ENCODE results near the gene MEIOB. TPM values are rescaled to one million over a fixed set of nuclear protein-coding genes. Genes with fewer than 3 reads are reported as not detected.

Gene MEIOB
- total RNA-seq, 1 donor from 2014 or later = not detected

DNA sequence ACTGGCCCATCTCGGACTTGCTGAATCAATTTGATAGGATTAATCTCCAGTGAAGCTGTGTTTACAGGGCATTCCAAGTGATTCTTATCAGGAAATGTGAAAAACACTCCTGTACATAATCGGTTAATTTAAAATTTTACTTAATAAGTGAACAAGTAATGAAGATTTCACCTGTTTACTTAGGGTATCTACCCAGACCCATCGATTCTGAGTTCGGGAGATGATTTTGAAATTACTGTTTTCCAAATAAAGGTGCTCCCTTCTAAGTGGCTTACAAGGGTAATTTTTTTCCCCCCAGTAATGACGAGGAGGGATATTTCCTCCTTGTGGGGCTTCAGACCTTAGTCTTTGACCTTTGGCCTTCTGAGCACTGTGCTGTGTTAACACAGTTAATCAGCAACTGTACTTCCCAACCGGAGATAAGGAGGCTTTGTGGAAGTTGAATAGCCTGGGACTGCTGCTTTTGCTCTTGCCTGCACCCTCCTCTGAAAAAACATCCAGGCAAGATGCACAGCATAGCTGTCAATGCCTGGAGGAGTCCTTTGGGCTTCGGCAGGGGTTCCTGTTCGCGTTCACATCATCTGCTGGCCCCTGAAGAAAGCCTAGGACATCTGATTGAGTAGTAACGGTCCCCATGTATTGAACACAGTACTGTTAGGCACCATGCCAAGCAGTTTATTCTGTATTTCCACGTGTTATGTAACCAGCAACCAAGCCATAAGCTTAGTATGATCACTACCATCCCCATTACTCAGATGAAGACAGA, 43.1 kb downstream of the MEIOB start:
- H3K36me3 Mint-ChIP-seq (ENCODE audit: low read depth) = peaks cover 3% of the 10 kb centered on the region
- no peak for DNase-seq (ENCODE audit: low read depth, low spot score)
- H3K27ac Mint-ChIP-seq (ENCODE audit: unreplicated experiment) = no peak overlapping the region
- peaks cover 35% of the 10 kb centered on the region for H3K4me1 Mint-ChIP-seq
- no peaks in the 10 kb centered on the region for H3K27me3 Mint-ChIP-seq (ENCODE audit: low read depth)
- peak overlapping the region; percentile 81 for H3K4me3 Mint-ChIP-seq
- no peaks in the 10 kb centered on the region for H3K9me3 Mint-ChIP-seq
- TF ChIP-seq, protein P1, sequence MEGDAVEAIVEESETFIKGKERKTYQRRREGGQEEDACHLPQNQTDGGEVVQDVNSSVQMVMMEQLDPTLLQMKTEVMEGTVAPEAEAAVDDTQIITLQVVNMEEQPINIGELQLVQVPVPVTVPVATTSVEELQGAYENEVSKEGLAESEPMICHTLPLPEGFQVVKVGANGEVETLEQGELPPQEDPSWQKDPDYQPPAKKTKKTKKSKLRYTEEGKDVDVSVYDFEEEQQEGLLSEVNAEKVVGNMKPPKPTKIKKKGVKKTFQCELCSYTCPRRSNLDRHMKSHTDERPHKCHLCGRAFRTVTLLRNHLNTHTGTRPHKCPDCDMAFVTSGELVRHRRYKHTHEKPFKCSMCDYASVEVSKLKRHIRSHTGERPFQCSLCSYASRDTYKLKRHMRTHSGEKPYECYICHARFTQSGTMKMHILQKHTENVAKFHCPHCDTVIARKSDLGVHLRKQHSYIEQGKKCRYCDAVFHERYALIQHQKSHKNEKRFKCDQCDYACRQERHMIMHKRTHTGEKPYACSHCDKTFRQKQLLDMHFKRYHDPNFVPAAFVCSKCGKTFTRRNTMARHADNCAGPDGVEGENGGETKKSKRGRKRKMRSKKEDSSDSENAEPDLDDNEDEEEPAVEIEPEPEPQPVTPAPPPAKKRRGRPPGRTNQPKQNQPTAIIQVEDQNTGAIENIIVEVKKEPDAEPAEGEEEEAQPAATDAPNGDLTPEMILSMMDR (conservative IDR thresholded peaks at IDR 0.05) = no peak

DNA sequence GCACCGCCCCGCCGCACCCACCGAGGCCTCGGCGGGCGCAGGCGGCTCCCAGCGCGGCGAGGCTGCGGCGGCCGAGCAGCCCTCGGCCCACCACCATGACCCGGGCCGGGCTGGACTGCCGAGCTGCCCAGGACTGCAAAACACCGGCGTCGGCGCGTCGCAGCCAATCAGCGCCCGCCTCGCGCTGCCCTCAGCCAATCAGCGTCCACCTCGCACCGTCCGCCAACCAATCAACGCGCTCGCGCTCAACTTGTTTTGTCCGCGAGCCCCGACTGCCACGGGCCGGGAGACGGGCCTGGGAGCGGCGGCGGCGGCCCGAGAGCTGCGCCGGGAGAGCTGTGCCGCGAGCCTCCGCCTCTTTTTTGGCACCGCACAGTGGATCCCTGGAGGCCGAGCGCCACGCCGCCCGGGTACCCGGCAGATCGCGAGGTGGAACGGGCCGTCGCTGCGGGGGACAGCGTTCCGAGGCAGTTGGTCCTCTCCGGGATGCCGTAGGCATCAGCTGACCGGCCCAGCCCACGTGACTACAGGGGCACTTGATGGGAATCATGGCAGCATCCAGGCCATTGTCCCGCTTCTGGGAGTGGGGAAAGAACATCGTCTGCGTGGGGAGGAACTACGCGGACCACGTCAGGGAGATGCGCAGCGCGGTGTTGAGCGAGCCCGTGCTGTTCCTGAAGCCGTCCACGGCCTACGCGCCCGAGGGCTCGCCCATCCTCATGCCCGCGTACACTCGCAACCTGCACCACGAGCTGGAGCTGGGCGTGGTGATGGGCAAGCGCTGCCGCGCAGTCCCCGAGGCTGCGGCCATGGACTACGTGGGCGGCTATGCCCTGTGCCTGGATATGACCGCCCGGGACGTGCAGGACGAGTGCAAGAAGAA, 45.0 kb downstream of the MEIOB start, which contains the start of the genes FAHD1 and HAGH:
Gene FAHD1, plus strand, starts transcription at position 516 of the 883 bp plus-strand sequence. Its CDS starts 33 bp downstream, at position 549.
Gene HAGH, minus strand, starts transcription at position 135 of the 883 bp plus-strand sequence. Its CDS starts 38 bp downstream, at position 97.
- peak; percentile 94 for DNase-seq (ENCODE audit: low read depth, low spot score)

DNA sequence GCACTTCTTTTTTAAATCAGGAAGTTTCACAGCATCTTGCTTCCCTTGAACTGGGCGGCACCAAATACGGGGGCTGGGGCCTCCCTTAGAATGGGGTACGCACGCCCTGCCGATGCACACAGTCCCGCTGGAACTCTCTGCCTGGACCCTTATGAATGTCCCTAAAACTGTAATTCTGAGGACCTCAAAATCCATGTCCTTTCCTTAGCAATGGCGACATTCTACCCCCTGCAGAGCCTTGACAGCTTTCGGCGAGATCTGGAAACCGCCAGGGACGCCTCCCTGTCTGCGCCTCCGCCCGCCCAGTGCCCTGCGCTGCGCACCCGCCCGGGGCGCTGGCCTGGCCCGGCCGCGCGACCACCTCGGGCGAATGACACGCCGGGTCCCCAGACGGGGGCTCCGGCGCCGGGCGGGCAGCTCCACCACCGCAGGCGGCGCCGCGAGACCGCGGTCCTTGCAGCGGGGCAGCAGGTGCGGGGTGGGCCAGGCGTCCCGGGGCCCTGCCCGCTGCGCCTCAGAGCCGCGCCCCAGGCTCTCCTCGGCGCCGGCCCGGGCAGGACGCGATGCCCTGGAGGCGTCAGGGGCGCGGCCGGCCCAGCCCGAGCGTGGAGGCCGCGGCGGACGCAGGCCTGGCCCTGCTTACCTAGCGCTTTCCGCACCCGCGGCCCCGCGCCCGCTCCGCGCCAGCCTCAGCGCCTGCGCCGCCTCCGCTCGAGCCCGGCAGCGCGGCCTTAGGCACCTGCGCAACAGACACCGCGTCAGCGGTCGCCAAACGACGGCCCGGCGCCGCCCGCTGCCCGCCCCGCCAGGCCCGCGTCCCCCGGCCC, 45.9 kb downstream of the MEIOB start:
- Mint-ChIP-seq H3K4me3 (peak overlapping the region; percentile 80), H3K27me3 (ENCODE audit: low read depth) (no peaks in the 10 kb centered on the region), H3K9me3 (no peaks in the 10 kb centered on the region), H3K4me1 (peaks cover 37% of the 10 kb centered on the region), H3K36me3 (ENCODE audit: low read depth) (peaks cover 3% of the 10 kb centered on the region), H3K27ac (ENCODE audit: unreplicated experiment) (no peak overlapping the region)
- TF ChIP-seq, protein P1 (conservative IDR thresholded peaks at IDR 0.05) = no peak
- DNase-seq (ENCODE audit: low read depth, low spot score) = peak; percentile 21

More for the DNA sequence above, 45.0 kb downstream of the MEIOB start, which contains the start of the genes FAHD1 and HAGH:
- Mint-ChIP-seq H3K4me1 (peaks cover 37% of the 10 kb centered on the region), H3K27me3 (ENCODE audit: low read depth) (no peaks in the 10 kb centered on the region), H3K4me3 (peak within 1 kb of the TSS; percentile 96), H3K36me3 (ENCODE audit: low read depth) (peaks cover 3% of the 10 kb centered on the region), H3K9me3 (no peaks in the 10 kb centered on the region), H3K27ac (ENCODE audit: unreplicated experiment) (peak within 1 kb of the TSS; percentile 97)
- TF ChIP-seq, protein P1 (conservative IDR thresholded peaks at IDR 0.05) = no peak

DNA sequence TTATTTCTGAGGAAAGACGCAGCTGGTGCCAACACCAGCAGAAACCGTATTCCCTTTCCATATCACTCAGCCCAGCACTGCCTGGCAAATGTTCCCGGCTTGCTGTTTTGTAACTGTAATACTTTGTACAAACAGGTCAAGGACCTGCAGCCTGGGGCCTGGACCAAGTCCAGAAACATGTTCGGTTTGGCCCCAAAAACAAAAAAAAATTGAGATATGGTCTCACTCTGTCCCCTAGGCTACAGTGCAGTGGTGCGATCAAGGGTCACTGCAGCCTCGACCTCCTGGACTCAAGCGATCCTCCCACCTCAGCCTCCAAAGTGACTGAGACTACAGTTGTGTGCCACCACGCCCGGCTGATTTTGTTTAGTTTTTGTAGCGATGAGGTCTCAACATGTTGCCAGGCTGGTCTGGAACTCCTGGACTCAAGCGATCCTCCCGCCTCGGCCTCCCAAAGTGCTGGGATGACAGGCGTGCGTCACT, 46.5 kb downstream of the MEIOB start:
- H3K27ac Mint-ChIP-seq (ENCODE audit: unreplicated experiment) = no peak overlapping the region
- H3K4me3 Mint-ChIP-seq = peak overlapping the region; percentile 80
- TF ChIP-seq, protein P1 (conservative IDR thresholded peaks at IDR 0.05) = no peak
- H3K4me1 Mint-ChIP-seq = peaks cover 37% of the 10 kb centered on the region
- H3K27me3 Mint-ChIP-seq (ENCODE audit: low read depth) = no peaks in the 10 kb centered on the region
- peaks cover 3% of the 10 kb centered on the region for H3K36me3 Mint-ChIP-seq (ENCODE audit: low read depth)
- DNase-seq (ENCODE audit: low read depth, low spot score) = no peak
- no peaks in the 10 kb centered on the region for H3K9me3 Mint-ChIP-seq
